Left cardiac atrium (tissue), 4 donors: ENCODE measurements around the gene NUP153. TPM values are rescaled to one million over a fixed set of nuclear protein-coding genes. Genes with fewer than 3 reads are reported as not detected.
"Not testable (repeated sequence)": the region's sequence is repeated elsewhere in the genome, so short reads cannot be mapped to it uniquely, and the experiment has no call there.

Source experiments
- ATAC-seq, 2 donors: fragments of 200-7000 bp; cut with Tn5 transposase; one replicate each; pipeline ENCODE4 v1.9.1; 2020; ENCODE audit warnings: mild to moderate bottlenecking in 2 of 2, moderate library complexity in 2 of 2
- DNase-seq: peaks from one replicate; pipeline ENCODE4 v3.0.0-alpha.2; 2020
- intact Hi-C, 2 donors: fragments of 100-400 bp; cut with DNase I; formaldehyde crosslinking; loops; one replicate each; pipeline versions ENCODE4 v1.14.1 to v1.15.1; 2022 to 2023
- total RNA-seq, 2 donors: library from RNA; stranded (reverse); fragmentation: NEBNext Ultra II Directional; extraction: Animal tissue kit (Norgen Biotek cat#: 25700); gene quantifications; one replicate each; pipeline ENCODE4 v1.2.1, GENCODE V29; 2021
- donor health status: DM: no; HTN: yes; CAD: no.
- donor health status: DM: no; HTN: yes; CAD: no; lungs with severe emphysema.
- donor health status: DM: yes; HTN: yes; CAD: no.
- donor health status: Dilated cardiomyopathy.

Gene NUP153
- total RNA-seq, 2 donors from 2014 or later: 22.0 to 28.1 TPM

GRCh38 chr6:17628873-17629272, 77.9 kb downstream of the NUP153 start:
- ATAC-seq (no peak), DNase-seq (no peak)
- intact Hi-C loops: no loop called here

- no peak for DNase-seq
- peak; percentile 54 to 63 for ATAC-seq
- intact Hi-C loops: no loop called here
Measured at GRCh38 chr6:17624396-17624795, 82.3 kb downstream of the NUP153 start.

GRCh38 chr6:17622144-17622543, 84.6 kb downstream of the NUP153 start:
- intact Hi-C loops: no loop called here
- peak; percentile 23 to 35 for ATAC-seq
- no peak for DNase-seq

- no peak for DNase-seq
- ATAC-seq: no peak
- intact Hi-C loops: no loop called here
Measured at GRCh38 chr6:17621003-17621402, 85.7 kb downstream of the NUP153 start.

GRCh38 chr6:17615794-17616193, 90.9 kb downstream of the NUP153 start:
- DNase-seq: no peak
- ATAC-seq: no peak
- intact Hi-C loops: no loop called here

- DNase-seq (no peak), ATAC-seq (no peak)
- intact Hi-C loops: no loop called here
Measured at GRCh38 chr6:17612048-17612447, 94.7 kb downstream of the NUP153 start.

GRCh38 chr6:17610835-17611234, 95.9 kb downstream of the NUP153 start:
- intact Hi-C loops: no loop called here
- DNase-seq: no peak
- ATAC-seq: no peak

- DNase-seq (no peak), ATAC-seq (no peak)
- intact Hi-C loops: no loop called here
Measured at GRCh38 chr6:17606606-17607005, 100.1 kb downstream of the NUP153 start.

GRCh38 chr6:17602888-17603287, 103.8 kb downstream of the NUP153 start:
- no peak for ATAC-seq
- intact Hi-C loops: loop anchor here in 1 of 2 donors (5.0 kb wide), 1 partner anchor 104 kb away; the partner anchor contains the start of gene NUP153
- DNase-seq: no peak

GRCh38 chr6:17601386-17601703, 105.4 kb downstream of the NUP153 start:
- DNase-seq: no peak
- intact Hi-C loops: loop anchor here in 1 of 2 donors (5.0 kb wide), 1 partner anchor 106 kb away; the partner anchor contains the start of gene NUP153
- ATAC-seq: no peak

GRCh38 chr6:17600527-17601385, 106.0 kb downstream of the NUP153 start:
- intact Hi-C loops: loop anchor here in 1 of 2 donors (5.0 kb wide), 1 partner anchor 107 kb away; the partner anchor contains the start of gene NUP153
- peak; percentile 62 for DNase-seq
- ATAC-seq: peak; percentile 68 to 78

- peak; percentile 98 for ATAC-seq
- peak; percentile 97 for DNase-seq
- intact Hi-C loops: loop anchor here in 1 of 2 donors (5.0 kb wide), 1 partner anchor 107 kb away; the partner anchor contains the start of gene NUP153
Measured at GRCh38 chr6:17599877-17600526, 106.7 kb downstream of the NUP153 start, which contains the start of gene FAM8A1. Gene FAM8A1, plus strand, starts transcription at chr6:17600302. Its CDS starts 108 bp downstream, at chr6:17600410.

GRCh38 chr6:17596085-17596484, 110.6 kb downstream of the NUP153 start:
- ATAC-seq: no peak
- intact Hi-C loops: no loop called here
- DNase-seq: no peak

GRCh38 chr6:17593246-17593645, 113.5 kb downstream of the NUP153 start:
- ATAC-seq (no peak), DNase-seq (no peak)
- intact Hi-C loops: no loop called here

GRCh38 chr6:17591287-17591686, 115.4 kb downstream of the NUP153 start:
- intact Hi-C loops: no loop called here
- DNase-seq (no peak), ATAC-seq (no peak)

GRCh38 chr6:17589406-17590096, 117.2 kb downstream of the NUP153 start:
- no peak for ATAC-seq
- no peak for DNase-seq
- intact Hi-C loops: loop anchor here in 1 of 2 donors (10.0 kb wide), 1 partner anchor 215 kb away; no protein-coding TSS in a partner anchor

- DNase-seq: no peak
- intact Hi-C loops: loop anchor here in 1 of 2 donors (10.0 kb wide), 1 partner anchor 217 kb away; no protein-coding TSS in a partner anchor
- no peak for ATAC-seq
Measured at GRCh38 chr6:17588011-17588410, 118.7 kb downstream of the NUP153 start.

- intact Hi-C loops: loop anchor here in 1 of 2 donors (10.0 kb wide), 1 partner anchor 218 kb away; no protein-coding TSS in a partner anchor
- DNase-seq, ATAC-seq: not testable (repeated sequence)
Measured at GRCh38 chr6:17586623-17587022, 120.1 kb downstream of the NUP153 start.

GRCh38 chr6:17585766-17586490, 120.8 kb downstream of the NUP153 start:
- DNase-seq: no peak
- intact Hi-C loops: loop anchor here in 1 of 2 donors (10.0 kb wide), 1 partner anchor 219 kb away; no protein-coding TSS in a partner anchor

More at GRCh38 chr6:17585766-17586490, 120.8 kb downstream of the NUP153 start:
- no peak for ATAC-seq
